Measurements from ENCODE around the gene TTBK1. TPM values are rescaled to one million over a fixed set of nuclear protein-coding genes. Genes with fewer than 3 reads are reported as not detected.

Gene TTBK1
- total and polyA plus RNA-seq, 12 donors = 0.17 to 5.4 (median 0.65) TPM

DNA sequence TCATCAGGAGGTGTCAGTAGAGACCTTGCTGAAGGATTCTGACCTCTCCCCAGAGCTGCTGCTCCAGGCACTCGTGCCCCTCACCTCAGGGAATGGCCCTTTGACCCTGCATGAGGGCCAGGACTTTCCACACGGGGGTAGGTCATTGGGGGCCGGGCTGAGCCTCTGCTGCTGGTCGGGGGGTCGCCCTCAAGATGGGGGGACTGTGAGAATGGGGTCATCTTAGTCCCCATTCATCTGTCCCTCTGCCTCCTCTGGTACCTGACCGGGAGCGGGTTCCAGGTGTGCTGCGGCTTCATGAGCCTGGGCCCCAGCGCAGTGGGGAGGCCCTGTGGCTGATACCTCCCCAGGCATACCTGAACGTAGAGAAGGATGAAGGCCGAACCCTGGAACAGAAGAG, 29.9 kb upstream of the TTBK1 start:
- no peaks in the 10 kb centered on the region for H3K9me3 ChIP-seq (replicated peaks in 1 of 3)
- H3K27ac ChIP-seq = no peak overlapping the region
- 60 to 88% (median 86%) methylated on average over 1 to 11 of the region's 11 CpGs for WGBS, 4 donors
- DNase-seq = no peak
- no peak for TF ChIP-seq POLR2A (IDR thresholded peaks at IDR 0.05)
- TF ChIP-seq, protein P1, sequence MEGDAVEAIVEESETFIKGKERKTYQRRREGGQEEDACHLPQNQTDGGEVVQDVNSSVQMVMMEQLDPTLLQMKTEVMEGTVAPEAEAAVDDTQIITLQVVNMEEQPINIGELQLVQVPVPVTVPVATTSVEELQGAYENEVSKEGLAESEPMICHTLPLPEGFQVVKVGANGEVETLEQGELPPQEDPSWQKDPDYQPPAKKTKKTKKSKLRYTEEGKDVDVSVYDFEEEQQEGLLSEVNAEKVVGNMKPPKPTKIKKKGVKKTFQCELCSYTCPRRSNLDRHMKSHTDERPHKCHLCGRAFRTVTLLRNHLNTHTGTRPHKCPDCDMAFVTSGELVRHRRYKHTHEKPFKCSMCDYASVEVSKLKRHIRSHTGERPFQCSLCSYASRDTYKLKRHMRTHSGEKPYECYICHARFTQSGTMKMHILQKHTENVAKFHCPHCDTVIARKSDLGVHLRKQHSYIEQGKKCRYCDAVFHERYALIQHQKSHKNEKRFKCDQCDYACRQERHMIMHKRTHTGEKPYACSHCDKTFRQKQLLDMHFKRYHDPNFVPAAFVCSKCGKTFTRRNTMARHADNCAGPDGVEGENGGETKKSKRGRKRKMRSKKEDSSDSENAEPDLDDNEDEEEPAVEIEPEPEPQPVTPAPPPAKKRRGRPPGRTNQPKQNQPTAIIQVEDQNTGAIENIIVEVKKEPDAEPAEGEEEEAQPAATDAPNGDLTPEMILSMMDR (IDR thresholded peaks at IDR 0.05) = no peak
- H3K27me3 ChIP-seq = no peaks in the 10 kb centered on the region
- peaks cover 0 to 37% of the 10 kb centered on the region in 2 donors for H3K36me3 ChIP-seq (replicated peaks in 1 of 2)
- no peak overlapping the region for H3K4me3 ChIP-seq
- H3K4me1 ChIP-seq (replicated peaks in 1 of 2) = no peaks in the 10 kb centered on the region
- intact Hi-C loops (cut with DNase I) = no loop called here

- no peaks in the 10 kb centered on the region for H3K27me3 ChIP-seq
- H3K9me3 ChIP-seq (replicated peaks in 1 of 3) = no peaks in the 10 kb centered on the region
- H3K36me3 ChIP-seq (replicated peaks in 1 of 2) = peaks cover 0 to 37% of the 10 kb centered on the region in 2 donors
- TF ChIP-seq POLR2A (IDR thresholded peaks at IDR 0.05) = no peak
- TF ChIP-seq, protein P1 (IDR thresholded peaks at IDR 0.05) = no peak
- WGBS, 4 donors = 93 to 100% (median 98%) methylated on average over 8 of the region's 8 CpGs
- no peak overlapping the region for H3K27ac ChIP-seq
- intact Hi-C loops (cut with DNase I) = no loop called here
- H3K4me1 ChIP-seq (replicated peaks in 1 of 2) = no peaks in the 10 kb centered on the region
- H3K4me3 ChIP-seq = no peak overlapping the region
- DNase-seq = no peak
Observed at GRCh38 chr6:43215066-43215465, 28.2 kb upstream of the TTBK1 start.

GRCh38 chr6:43216200-43216599, 27.1 kb upstream of the TTBK1 start:
- TF ChIP-seq, protein P1 (IDR thresholded peaks at IDR 0.05) = no peak
- no peak for TF ChIP-seq POLR2A (IDR thresholded peaks at IDR 0.05)
- no peak for DNase-seq
- no peaks in the 10 kb centered on the region for H3K4me1 ChIP-seq (replicated peaks in 1 of 2)

GRCh38 chr6:43217351-43217750, 25.9 kb upstream of the TTBK1 start:
- WGBS, 4 donors = 76 to 94% (median 92%) methylated on average over 5 of the region's 5 CpGs
- intact Hi-C loops (cut with DNase I) = no loop called here
- H3K27ac ChIP-seq = no peak overlapping the region

More at GRCh38 chr6:43216200-43216599, 27.1 kb upstream of the TTBK1 start:
- H3K36me3 ChIP-seq (replicated peaks in 1 of 2) = peaks cover 0 to 37% of the 10 kb centered on the region in 2 donors
- H3K9me3 ChIP-seq (replicated peaks in 1 of 3) = no peaks in the 10 kb centered on the region
- intact Hi-C loops (cut with DNase I) = no loop called here
- no peak overlapping the region for H3K27ac ChIP-seq
- 89 to 97% (median 94%) methylated on average over 5 to 12 of the region's 12 CpGs for WGBS, 4 donors
- H3K27me3 ChIP-seq = no peaks in the 10 kb centered on the region
- no peak overlapping the region for H3K4me3 ChIP-seq

More at GRCh38 chr6:43217351-43217750, 25.9 kb upstream of the TTBK1 start:
- Histone ChIP-seq H3K27me3 (no peaks in the 10 kb centered on the region), H3K36me3 (replicated peaks in 1 of 2) (peaks cover 0 to 37% of the 10 kb centered on the region in 2 donors), H3K4me3 (no peak overlapping the region), H3K9me3 (replicated peaks in 1 of 3) (no peaks in the 10 kb centered on the region), H3K4me1 (replicated peaks in 1 of 2) (no peaks in the 10 kb centered on the region)
- TF ChIP-seq, protein P1 (IDR thresholded peaks at IDR 0.05) = no peak
- TF ChIP-seq POLR2A (IDR thresholded peaks at IDR 0.05) = no peak
- DNase-seq = no peak
